ENCODE data around the gene PHC3. TPM values are rescaled to one million over a fixed set of nuclear protein-coding genes. Genes with fewer than 3 reads are reported as not detected.

The PHC3 gene
- total RNA-seq, 2 experiments from 2014 or later = 44.3 to 50.6 TPM

GRCh38 chr3:170056710-170057454, 124.7 kb downstream of the PHC3 start:
- ChIA-PET CTCF (interaction anchor here (1.0 kb wide), 1 partner anchor 19 kb away, joined by 3 read pairs; the partner anchor contains the start of gene GPR160), POLR2A (interaction anchor here (0.6 kb wide), 2 partner anchors 57 to 158 kb away, joined by 3 to 5 read pairs; no protein-coding TSS in a partner anchor)

DNA sequence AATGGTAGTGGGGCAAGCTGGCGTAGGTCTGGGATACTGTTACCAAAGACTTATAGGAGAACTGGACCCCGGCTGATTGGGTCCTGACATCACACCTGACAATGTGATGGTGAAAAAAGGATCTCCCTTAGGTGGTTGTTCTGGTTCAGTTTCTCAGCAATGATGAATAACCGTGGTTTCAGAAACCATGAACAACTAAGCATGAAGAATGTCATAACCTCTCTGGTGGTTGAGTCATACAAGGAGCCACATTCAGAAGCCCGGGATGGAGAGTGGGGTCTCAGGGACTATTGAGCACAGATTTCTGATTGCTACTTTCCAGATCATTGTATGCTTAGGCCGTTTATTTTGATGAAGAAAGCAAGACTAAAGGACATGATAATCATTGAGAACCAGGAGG, 126.3 kb downstream of the PHC3 start:
- ChIA-PET POLR2A (interaction anchor here (0.7 kb wide), 1 partner anchor 202 kb away, joined by 3 read pairs; no protein-coding TSS in a partner anchor), CTCF (interaction anchor here (1.1 to 1.6 kb wide), 2 partner anchors 10 to 89 kb away, joined by 3 read pairs; partner anchors contain the start of gene SEC62)

- ChIA-PET POLR2A (interaction anchor here (0.7 kb wide), 1 partner anchor 180 kb away, joined by 3 read pairs; no protein-coding TSS in a partner anchor), CTCF (interaction anchor here (1.0 to 1.6 kb wide), 5 partner anchors 9 to 88 kb away, joined by 3 to 7 read pairs (median 3); partner anchors contain the start of genes GPR160 and SEC62)
Measured at GRCh38 chr3:170054204-170054603, 127.3 kb downstream of the PHC3 start.

GRCh38 chr3:170052398-170052797, 129.1 kb downstream of the PHC3 start:
- POLR2A ChIA-PET = no interaction called here
- CTCF ChIA-PET = no interaction called here

DNA sequence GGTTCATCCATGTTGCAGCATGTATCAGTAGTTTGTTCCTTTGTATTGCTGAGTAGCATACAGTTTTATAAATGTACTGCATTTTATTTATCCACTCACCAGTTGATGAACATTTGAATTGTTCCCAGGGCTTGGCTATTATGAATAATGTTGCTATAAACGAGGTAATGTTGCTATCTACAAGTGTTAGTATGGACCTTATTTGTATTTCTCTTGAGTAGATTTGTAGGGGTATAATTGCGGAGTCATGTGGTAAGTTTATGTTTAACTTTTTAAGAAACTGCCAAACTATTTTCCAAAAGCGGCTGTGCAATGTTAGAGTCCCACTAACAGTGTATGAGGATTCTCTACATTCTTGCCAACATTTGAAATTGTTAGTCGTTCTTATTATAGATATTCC, 130.8 kb downstream of the PHC3 start:
- POLR2A ChIA-PET = no interaction called here
- CTCF ChIA-PET = no interaction called here

GRCh38 chr3:170049146-170050000, 132.2 kb downstream of the PHC3 start:
- ChIA-PET CTCF (no interaction called here), POLR2A (no interaction called here)

GRCh38 chr3:170047133-170047404, 134.5 kb downstream of the PHC3 start:
- ChIA-PET POLR2A (no interaction called here), CTCF (no interaction called here)

DNA sequence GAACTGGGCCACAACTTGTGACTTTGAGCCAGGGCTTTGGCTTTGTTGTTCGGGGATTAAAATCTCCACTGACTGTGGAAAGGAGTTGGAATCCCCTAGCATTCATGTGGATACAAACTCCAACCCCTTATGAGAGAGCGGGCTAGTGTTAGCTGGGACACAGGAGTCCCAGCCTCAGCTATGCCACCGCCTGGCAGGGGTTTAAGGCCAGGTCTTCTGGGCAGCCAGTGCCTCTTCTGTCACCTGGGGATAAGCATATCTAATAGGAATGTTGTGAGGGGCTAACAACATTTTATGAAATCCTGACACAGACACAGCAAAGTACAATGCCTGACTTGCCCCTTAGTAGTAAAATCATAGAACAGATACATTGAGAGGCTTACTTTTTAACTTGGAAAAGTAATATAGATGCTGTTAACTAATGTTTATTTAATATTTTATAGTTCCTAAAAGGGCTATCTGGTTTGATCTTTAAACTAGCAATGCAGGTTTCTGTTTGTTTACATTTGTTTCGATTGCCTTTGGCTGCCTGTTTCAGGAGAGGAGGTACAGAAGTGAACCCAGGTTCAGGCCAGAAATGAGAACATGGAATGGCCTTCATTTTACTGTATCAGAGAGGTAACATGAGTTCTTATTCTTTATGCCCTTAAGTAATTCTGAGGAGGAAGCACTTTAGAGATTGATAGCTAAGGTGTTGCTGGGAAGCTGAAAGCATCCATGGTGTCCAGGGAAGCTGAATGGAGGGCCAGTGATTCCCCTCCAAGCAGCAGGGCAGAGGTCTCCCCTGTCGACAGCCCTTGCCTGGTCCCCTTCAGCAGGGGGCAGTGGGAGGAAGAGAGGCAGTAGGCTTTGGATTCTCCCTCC, 135.0 kb downstream of the PHC3 start:
- ChIA-PET CTCF (interaction anchor here (1.5 kb wide), 1 partner anchor 8 kb away, joined by 3 read pairs; no protein-coding TSS in a partner anchor), POLR2A (interaction anchor here (0.6 to 0.9 kb wide), 2 partner anchors 9 to 71 kb away, joined by 3 read pairs; no protein-coding TSS in a partner anchor)

DNA sequence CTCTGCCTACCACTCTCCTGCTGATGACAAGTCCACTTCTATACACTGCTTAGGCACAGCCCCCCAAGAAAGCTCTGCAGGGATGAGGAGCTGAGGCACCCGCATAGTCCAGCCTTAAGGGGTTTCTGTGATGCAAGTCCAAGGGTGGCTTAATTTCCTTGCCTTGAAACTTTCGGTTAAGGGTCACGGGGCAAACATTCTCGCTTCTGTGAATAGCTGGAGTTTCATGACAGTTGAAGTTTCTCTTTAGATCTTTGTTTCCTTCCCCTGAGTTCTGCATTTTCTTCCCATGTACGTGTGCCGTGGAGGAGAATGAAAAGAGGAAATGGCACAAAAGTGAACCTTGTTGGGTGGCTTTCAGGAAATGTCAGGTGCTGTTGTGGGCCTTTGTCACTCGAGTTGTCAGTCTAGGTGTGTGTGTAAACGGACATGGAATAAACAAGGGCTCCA, 136.7 kb downstream of the PHC3 start:
- POLR2A ChIA-PET = no interaction called here
- CTCF ChIA-PET = interaction anchor here (1.1 to 1.5 kb wide), 2 partner anchors 10 to 34 kb away, joined by 3 read pairs; no protein-coding TSS in a partner anchor

DNA sequence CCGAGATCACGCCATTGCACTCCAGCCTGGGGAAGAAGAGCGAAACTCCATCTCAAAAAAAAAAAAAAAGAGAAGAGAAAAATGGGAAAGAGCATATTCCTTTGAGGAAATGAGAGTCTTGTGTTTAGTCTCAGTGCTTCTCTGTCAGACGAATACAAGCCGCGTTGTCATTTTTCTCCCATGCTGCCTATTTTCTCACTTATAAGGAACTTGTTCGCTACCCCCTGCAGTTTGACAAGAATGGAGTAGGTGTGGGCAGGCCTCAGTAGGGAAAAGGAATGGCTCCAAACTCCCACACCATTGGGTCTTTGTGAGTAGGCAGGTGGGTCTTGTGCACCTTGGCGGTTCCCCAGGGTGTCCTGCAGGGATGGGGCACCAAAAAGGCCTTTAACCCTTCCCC, 137.3 kb downstream of the PHC3 start:
- ChIA-PET POLR2A (interaction anchor here (0.6 kb wide), 1 partner anchor 232 kb away, joined by 5 read pairs; no protein-coding TSS in a partner anchor), CTCF (no interaction called here)

DNA sequence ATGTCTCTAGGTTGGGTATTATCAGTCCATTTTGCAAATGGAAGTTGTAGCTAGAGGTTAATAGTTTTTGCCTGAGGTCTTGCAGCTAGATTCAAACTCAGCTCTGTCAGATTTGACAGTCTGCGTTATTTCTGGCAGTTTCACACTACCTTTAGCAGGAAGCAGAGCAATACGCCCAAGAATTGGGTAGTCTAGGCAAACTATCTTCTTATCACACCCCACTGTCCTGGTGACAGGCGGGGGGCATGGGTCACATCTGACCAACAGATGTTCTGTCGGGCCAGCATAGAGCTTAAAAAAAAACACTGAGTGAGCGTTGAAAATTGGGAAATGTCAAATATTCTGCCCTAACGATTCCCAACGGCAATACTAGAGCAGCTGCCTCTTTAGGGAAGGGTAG, 138.0 kb downstream of the PHC3 start:
- POLR2A ChIA-PET = interaction anchor here (0.6 kb wide), 1 partner anchor 231 kb away, joined by 5 read pairs; no protein-coding TSS in a partner anchor
- CTCF ChIA-PET = no interaction called here

- CTCF ChIA-PET = no interaction called here
- POLR2A ChIA-PET = no interaction called here
Measured at GRCh38 chr3:170040418-170040817, 141.1 kb downstream of the PHC3 start.

DNA sequence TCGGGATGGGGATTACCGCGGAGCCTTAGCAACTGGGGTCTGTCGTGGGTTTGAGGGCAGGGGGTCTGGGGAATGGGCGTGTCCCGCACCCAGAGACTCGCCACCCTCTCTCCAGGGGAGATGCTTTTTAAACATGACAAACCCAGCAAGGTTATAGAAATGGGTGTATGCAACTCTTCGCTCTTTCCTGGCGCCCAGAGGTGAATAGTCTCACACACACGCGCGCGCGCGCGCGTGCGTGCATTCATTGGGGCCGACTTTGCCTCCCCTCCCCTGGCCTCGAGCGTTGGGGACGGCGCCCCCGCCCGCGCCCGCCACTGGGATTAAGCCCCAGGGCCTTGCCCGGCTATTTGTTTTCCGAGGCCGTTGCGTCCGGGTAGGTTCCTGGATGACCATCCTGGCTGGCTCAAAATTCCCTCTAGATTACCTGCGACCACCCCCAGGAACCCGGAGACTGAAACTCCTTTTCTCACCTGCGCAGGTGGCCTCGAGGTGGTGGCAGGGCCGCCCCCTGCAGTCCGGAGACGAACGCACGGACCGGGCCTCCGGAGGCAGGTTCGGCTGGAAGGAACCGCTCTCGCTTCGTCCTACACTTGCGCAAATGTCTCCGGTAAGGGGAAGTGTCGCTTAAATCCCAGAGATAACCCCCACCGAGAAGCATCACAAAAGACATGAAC, 143.0 kb downstream of the PHC3 start:
- ChIA-PET POLR2A (no interaction called here), CTCF (interaction anchor here (0.7 to 1.6 kb wide), 3 partner anchors 16 to 183 kb away, joined by 3 to 7 read pairs (median 3); partner anchors contain the start of gene PRKCI)

Other genes with a start within 250 kb of the PHC3 start
- 10 to 100 TPM; 57.3 to 61.7 TPM for gene SEC62, start 214.9 kb downstream of the PHC3 start, total RNA-seq
- gene GPR160, start 143.7 kb downstream of the PHC3 start, total RNA-seq = 1 to 10 TPM; 3.7 to 4.2 TPM
- 10 to 100 TPM; 19.6 to 22.5 TPM for gene PRKCI, start 40.7 kb upstream of the PHC3 start, total RNA-seq
- 10 to 100 TPM; 21.0 to 22.3 TPM for gene SKIL, start 176.0 kb upstream of the PHC3 start, total RNA-seq
- gene CLDN11, start 237.1 kb upstream of the PHC3 start, total RNA-seq = under 1 TPM in 1 of 2 experiments, not detected in 1; 0.10 TPM